Measurements from ENCODE around the gene RBM38.

Gene RBM38

DNA sequence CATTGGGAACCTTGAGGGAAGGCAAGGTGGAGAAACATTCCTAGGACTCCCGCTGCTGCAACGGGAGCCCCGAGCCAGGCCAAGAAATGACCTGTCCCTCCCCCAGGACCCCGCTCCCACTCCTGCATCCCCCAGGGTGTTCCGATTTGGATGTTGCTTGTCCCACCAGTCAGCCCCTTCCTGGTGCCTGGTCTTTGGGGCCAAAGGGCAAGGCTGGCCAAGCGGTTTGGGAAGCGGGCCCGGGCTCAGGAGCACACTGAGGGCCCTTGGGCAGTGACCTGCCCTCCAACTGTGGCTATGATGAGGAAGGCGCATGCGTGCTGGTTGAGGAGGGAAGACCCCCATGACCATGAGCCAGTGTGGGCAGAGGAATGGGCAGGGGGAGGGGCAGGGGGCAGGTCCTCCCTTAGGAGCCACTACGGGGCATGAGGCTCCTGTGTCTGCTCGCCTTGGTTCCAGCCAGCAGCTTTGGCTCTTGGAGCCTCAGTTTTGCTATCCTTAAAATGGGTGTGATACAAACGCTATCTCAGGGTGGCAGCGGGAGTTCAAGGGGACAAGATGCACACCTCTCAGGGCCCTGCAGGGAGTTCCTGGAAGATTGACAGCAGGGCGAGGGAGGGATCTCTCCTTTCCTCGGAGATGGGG is 50.4 kb downstream of the RBM38 start:
- in situ Hi-C loops (cut with HindIII; ENCODE audit: low pct_ligation_motif_present, low pct_unique_long_range_greater_than_20kb, low sequenced_read_pairs), result no loop called here
- DNase-seq, result no peak

DNA sequence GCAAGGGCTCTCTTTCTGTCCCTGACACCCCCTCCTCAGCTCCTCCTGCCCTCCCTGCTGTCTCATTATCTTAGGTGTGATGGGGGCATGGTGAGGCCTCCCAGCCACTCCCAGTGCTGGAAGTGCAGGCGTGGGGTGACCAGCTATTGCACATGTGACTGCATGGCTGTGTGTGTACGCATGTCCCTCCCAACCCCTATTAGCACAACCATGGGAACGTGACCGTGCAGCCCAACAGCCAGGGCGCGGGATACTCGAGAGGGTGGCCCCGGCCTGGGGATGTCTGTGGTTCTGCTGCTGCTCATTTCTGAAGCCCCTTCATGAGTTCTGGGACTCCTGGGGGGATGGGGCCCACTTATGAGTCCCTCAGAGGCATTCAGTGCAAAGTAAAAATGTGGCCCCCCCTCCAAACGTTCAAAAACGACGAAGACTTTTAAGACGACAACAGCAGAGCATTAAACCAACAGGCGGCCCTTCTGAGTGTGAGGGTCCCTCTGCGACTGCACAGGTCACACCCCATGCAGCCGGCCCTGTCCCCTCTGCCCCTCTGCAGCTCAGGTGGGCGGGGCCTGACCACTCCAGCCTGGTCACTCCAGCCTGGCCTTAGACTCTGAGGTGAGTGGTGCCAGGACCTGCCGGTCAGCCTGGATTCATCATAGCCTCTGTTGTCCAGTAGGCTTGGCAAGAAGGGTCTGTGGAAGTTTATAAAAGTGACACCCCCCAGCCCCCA is 51.1 kb downstream of the RBM38 start:
- no peak for DNase-seq
- in situ Hi-C loops (cut with HindIII; ENCODE audit: low pct_ligation_motif_present, low pct_unique_long_range_greater_than_20kb, low sequenced_read_pairs), result no loop called here

DNA sequence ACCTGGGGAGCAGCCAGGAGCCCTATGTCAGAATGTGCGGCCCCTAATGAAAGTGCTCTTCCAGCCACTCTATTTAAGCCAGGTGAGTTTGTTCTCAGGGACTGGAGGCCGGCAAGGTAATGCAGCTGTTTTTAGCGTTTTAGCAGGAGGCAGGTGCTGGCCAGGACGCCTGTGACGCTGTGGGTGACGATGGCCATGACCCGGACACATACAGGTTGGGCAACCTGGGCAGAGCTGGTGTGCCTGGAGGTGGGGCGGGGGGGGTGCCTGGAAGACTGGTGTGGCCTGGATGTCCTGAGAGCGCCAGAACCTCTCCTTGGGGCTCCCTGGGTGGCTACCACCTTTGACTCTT is 51.7 kb downstream of the RBM38 start:
- in situ Hi-C loops (cut with HindIII; ENCODE audit: low pct_ligation_motif_present, low pct_unique_long_range_greater_than_20kb, low sequenced_read_pairs), result no loop called here
- no peak for DNase-seq

DNA sequence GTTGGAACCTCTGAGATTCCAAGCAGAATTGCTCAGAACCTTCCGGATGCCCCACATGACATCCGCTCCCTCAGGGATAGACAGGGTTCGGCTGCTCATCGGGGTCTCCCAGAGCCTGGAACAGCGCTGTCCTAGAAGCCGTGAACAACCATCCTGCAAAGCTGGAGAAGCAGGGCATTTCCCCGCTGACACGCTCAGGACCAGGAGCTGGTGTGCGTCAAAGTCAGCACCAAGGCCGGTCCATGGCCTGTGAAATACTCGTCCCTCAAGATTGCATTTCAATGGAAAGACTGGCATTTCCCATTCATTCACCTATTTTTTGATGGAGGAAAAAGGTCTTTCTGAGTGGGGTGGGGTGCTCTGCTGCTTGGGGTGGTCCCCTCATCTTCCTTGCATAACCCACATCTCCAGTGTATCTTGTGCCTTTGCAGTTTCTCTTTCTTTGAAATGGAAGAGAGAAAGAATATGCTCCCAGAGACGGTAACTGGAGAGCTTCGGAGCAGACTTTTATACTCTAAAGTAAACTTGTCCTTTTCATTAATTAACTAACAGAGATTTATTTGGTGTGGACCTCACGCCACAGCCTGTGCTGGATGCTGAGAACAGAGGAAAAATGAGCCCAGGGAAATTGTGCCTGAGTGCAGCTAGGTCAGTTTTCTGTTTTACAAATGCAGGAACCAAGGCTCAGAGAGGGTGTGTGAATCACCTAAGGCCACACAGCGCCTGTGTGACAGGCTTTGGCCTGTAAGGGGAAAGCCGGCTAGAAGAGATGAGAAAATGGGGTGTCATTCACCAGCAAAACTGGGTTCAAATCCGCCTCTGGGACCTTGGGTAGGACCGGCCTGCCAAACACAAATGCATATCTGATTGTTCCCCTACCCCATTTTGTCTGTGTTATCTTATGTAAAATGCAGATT is 52.4 kb downstream of the RBM38 start:
- in situ Hi-C loops (cut with HindIII; ENCODE audit: low pct_ligation_motif_present, low pct_unique_long_range_greater_than_20kb, low sequenced_read_pairs), result no loop called here
- no peak for DNase-seq

DNA sequence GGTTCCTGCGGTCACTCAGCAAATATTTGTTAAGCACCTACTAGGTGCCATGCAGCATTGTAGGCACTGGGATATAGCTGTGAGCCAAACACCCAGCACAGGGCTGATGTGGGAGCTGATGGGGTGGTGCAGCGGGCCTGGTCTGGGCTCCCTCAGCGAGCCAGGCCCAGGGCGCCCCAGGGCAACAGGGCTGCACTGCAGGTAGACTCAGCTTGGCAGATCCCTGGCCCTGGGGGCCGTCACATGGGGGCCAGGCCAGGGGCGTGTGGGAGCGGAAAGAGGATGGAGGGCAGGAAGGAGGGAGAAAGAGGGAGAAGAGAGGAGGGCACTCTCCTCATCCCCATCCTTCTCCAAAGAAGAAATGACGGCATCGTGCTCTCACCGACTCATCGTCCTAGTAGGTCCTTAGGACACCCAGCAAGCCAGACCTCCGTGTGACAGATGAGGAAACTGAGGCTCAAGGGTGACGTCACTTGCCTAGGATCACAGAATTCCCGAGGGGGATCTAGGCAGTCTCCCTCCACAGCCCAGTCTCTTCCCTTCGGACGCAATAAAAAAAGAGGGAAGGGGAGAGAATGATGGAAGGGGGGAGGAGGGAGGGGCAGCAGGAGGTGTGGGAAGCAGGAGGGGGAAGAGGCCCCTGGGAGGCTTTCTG is 53.3 kb downstream of the RBM38 start:
- in situ Hi-C loops (cut with HindIII; ENCODE audit: low pct_ligation_motif_present, low pct_unique_long_range_greater_than_20kb, low sequenced_read_pairs), result no loop called here
- DNase-seq, result no peak

DNA sequence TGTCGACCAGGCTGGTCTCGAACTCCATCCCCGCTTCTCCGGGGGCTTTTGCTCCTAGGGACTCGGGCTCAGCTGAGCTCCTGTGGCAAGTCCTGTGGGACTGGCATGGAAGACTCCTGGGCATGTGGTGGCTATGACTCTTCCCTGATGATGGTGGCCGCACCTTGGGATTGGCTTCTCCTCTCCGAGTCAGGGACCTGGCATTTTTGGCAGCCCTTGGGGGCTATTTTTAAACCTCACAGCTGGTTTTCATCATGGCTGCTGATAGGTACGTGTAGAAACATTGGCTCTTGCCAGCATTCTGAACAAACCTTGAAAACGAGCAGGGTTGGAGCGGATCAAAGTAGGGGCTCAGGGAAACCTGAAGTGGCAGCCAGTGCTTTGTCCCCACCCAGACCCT is 54.1 kb downstream of the RBM38 start:
- in situ Hi-C loops (cut with HindIII; ENCODE audit: low pct_ligation_motif_present, low pct_unique_long_range_greater_than_20kb, low sequenced_read_pairs), result no loop called here
- DNase-seq, result no peak

DNA sequence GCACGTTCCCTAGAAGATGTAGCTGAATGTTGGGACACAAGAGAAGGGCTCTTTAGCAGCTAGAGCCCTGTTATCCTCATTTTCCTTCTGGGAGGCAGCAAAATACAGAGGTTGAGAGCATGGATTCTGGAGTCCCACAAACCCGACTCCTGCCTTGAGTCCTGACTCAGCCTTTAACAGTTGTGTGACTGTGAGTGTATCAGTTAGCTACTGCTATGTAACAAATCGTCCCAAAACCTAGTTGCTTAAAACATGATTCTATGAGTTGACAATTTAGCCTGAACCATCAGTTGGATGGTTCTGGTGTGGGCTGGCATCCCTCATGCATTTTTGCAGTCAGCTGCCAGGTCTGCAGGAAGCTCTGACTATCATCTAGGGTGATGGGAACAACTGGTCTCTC is 54.6 kb downstream of the RBM38 start:
- DNase-seq, result no peak
- in situ Hi-C loops (cut with HindIII; ENCODE audit: low pct_ligation_motif_present, low pct_unique_long_range_greater_than_20kb, low sequenced_read_pairs), result no loop called here

DNA sequence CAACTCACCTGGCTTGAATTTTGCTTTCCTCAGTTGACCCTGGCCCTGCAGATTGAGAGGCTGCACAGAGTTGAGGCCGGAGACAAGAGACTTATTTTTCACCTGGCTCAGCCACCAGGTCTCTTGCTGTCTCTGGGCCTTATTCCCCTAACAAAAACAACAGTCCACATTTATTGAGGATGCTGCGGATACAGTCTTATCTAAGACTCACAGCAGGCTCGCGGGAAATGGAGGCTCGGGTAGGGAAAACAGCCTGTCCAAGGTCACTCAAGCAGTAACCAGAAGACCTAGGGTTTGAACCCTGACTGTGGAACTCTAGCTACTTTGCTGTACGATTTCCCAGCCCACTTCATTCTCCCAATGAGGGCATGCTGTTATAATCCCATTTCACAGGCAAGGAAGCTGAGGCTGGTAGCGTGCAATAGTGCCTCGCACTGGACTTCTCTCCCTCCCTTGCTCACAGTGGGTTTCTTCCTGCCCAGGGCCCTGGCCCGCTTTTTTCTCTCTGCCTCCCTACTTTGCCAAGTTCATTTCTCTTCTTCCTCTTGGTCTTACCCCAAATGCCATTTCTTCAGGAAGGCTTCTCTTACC is 57.7 kb downstream of the RBM38 start:
- DNase-seq, result no peak
- in situ Hi-C loops (cut with HindIII; ENCODE audit: low pct_ligation_motif_present, low pct_unique_long_range_greater_than_20kb, low sequenced_read_pairs), result no loop called here

DNA sequence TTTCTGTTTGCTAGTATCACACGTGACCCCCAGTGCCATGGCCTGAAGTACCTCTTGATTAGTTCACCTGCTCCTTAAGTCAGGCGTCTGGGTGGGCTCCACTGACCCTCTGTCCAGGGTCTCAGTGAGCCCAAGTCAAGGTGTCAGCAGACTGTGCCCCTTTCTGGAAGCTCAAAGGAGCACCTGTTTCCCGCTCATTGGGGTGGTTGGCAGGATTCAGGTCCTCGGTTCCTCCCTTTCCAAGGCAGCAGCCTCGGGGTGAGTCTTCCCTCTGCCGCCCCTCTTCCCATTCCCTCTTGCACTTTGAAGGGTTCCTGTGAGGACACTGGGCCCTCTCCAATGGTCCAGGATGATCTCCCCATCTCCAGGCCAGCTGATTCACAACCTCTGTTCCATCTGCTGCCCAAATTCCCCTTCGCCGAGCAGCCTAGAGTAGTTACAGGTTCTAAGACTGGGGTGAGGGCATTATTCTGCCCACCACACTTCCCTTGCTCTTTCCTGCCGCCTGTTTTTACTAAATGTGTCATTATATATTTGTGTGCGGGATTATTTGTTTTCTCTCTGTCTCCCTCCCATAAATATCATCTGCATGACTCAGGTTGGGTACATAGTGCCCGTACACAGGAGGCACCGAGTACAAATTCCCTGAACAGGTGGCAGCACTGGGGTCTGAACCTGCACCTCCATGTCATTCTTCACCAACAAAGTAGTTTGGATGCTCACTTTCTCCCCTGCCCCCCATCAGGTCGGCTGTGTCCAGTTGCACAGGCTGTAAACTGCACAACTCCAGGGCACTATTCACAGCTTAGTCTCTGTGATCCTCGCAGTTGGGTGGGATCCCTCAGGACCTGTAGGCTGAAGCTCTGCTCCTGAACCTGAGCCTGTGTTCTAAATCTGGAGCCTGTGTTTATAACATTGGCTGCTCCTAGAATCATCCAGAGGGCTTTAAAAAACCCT is 58.5 kb downstream of the RBM38 start:
- no peak for DNase-seq
- in situ Hi-C loops (cut with HindIII; ENCODE audit: low pct_ligation_motif_present, low pct_unique_long_range_greater_than_20kb, low sequenced_read_pairs), result no loop called here

DNA sequence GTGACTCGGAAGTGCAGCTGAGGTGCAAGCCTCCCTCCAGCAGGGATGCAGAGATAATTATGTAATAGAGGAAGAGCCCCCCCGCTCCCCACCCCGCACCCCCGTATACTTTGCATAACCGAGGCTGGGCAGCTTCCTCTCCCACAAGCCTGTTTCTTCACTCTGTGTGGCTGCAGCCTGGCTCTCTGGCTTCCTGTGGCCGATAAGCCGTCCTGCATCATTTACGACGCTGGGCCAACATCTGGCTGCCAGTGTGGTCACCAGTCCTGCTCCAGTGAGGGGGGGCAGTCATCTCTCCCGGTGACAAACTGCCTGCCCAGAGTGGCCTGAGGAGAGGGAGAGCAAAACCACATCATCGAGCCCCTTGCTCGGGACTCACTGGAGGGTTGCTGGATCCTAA is 59.2 kb downstream of the RBM38 start:
- no peak for DNase-seq
- in situ Hi-C loops (cut with HindIII; ENCODE audit: low pct_ligation_motif_present, low pct_unique_long_range_greater_than_20kb, low sequenced_read_pairs), result no loop called here

DNA sequence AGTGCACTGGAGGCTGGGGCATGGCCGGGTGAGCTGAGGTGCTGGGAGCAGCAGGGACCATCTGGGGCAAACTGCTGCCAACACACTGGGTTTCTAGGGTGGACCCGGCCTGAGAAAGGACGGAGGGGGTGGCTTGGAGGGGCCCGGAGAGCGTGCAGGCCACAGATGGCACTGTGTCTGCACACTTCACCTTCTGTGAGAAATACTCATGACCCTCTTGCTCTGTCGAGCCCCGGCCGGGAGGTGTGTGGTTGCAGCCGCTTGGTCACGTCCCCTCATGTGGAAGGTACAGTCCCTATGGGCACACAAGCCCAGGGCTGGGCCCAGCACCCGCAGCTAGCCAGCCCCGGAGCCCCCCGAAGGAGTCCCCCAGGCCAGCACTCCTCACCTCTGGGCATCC is 59.7 kb downstream of the RBM38 start:
- in situ Hi-C loops (cut with HindIII; ENCODE audit: low pct_ligation_motif_present, low pct_unique_long_range_greater_than_20kb, low sequenced_read_pairs), result no loop called here
- DNase-seq, result no peak

DNA sequence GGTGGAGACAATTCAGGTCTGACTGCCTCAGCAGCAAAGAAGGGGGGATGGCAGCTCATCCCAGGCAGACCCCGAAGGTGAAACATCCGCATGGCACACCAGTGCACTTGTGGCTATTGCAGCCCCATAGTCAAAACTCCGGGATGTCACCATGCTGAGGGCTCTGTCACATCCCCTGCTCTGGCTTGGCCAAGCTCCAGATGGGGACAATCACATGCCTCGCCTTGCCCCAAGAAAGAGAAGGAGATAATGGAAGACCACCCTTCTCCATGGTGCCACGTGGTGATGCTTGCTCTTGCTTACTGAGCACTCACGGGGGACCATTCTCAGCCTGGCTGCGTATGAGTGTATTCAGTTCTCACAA is 60.2 kb downstream of the RBM38 start:
- in situ Hi-C loops (cut with HindIII; ENCODE audit: low pct_ligation_motif_present, low pct_unique_long_range_greater_than_20kb, low sequenced_read_pairs), result no loop called here
- DNase-seq, result no peak

DNA sequence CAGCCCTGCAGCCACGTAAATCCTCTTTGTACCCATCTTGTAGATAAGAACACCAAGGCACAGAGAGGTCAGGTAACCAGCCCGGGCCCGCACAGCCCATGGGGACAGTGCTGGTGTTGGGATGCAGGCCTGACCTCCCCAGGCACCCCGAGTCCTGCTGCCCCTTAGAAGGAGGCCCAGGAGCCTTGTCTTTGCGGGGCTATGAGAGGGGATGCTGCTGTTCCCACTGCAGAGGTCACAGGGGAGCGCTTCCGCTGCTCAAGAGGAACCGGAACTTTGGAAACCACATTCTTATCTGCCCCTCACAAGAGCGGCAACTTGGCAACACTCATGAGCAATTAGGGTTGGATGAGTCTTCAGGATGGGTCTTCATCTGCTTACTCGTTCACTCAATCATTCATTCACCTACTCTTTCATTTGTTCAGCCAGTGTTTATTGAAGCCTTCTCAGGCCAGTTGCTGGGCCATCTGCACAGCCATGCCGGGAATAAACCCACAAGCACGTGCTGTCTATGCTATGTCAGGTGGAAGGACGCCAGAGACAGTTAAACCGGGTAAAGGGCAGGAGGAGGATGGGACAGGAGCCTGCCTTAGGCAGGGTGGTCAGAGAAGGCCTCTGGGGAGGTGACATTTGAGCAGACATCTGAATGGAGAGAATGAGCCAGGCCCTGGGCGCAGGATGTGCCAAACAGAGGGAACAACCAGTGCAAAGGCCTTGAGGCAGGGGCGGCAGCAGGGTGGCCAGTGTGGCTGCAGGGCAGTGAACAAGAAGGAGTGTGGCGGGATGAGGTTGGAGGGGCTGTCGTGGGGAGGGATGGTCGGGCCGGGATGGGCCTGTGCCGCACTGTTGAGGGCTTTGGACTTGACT is 60.8 kb downstream of the RBM38 start:
- in situ Hi-C loops (cut with HindIII; ENCODE audit: low pct_ligation_motif_present, low pct_unique_long_range_greater_than_20kb, low sequenced_read_pairs), result no loop called here

DNA sequence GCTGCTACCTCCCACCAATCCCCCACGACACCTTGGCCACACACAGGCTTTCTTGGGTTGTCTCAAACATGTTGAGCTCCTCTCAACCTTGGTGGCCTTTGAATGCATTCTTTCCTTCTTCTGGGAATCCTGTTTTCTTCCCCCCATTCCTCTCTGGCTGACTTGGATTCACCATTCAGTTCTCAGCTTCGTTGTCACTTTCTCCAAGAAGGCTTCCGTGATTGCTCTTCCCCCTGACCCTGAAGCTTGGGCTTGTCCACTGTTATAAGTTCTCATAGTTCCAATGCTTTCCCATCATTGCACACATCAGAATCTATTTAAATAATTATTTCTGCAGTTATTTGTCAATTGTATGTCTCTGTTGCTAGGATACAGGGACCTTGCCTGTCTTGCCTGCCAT is 64.2 kb downstream of the RBM38 start:
- in situ Hi-C loops (cut with HindIII; ENCODE audit: low pct_ligation_motif_present, low pct_unique_long_range_greater_than_20kb, low sequenced_read_pairs), result no loop called here

More for the DNA sequence above, 60.8 kb downstream of the RBM38 start:
- DNase-seq, result no peak

DNA sequence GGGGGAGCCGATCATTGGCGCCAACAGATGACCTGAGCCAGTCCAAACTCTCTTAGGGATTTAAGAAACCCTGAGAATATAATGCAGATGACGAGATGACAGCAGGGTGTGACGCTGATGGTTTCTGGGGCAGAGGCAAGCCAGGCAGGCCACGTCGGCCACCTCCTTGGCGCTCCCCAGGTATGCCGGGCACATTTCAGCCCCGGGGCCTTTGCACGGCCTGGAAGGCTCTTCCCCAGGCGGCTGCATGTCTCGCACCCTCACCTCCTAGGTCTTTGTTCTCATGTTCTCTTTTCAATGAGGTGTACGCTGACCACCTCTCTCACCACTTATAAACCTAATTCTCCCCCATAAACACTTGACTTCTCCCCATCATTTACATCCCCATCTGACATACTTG is 64.9 kb downstream of the RBM38 start:
- no peak for DNase-seq
- in situ Hi-C loops (cut with HindIII; ENCODE audit: low pct_ligation_motif_present, low pct_unique_long_range_greater_than_20kb, low sequenced_read_pairs), result no loop called here

More for the DNA sequence above, 64.2 kb downstream of the RBM38 start:
- DNase-seq, result no peak

DNA sequence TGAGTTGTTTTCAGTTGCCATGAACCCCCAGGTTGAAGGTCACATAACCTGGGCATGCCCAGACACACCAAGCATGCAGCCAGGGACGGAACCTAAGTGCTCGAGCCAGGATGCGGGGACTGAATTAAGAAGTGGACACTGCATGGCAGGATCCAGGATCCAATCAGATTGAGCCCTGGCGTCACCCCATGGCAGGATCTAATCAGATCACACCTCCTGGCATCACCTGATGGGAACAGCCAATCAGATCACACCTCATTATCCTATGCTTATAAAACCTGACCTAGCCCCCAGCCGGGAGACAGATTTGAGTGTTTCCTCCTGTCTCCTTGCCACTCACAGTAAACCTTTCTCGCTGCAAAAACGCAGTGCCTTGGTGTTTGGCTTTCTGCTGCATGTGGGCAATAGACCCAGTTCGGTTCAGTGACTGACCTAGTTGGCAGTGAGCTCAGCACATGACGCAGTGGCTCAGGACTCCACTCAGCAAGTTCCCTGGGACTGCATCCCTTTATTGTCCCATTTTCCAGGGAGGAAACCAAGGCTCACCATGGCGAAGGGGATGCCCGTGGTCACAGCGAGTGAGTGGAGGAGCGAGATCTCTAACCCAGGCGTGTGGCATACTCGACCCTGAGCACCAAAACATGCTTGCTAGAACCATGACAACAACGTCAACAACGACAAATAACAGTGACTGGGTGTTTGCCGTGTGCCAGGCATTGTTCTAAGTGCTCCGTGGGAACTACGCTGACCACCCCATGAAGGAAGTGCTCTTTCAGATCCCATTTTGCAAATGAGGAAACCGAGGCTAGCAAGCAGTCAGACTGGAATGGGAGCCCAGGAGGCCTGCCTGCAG is 66.3 kb downstream of the RBM38 start:
- in situ Hi-C loops (cut with HindIII; ENCODE audit: low pct_ligation_motif_present, low pct_unique_long_range_greater_than_20kb, low sequenced_read_pairs), result no loop called here
- DNase-seq, result no peak
